Spleen (tissue), 11 donors: ENCODE results near the gene CHURC1. TPM values are rescaled to one million over a fixed set of nuclear protein-coding genes. Genes with fewer than 3 reads are reported as not detected.

ENCODE experiments used
- DNase-seq: peaks from one replicate; pipeline ENCODE4 v3.0.0-alpha.2; 2020
- H3K27ac ChIP-seq, 8 donors: fragments of 200-600 bp; sonication (generic) in 7 of 8; 1 replicate in 4 of 8; 2 replicates in 4 of 8; pipeline versions ENCODE4 v1.5.0 to v1.8.0; 2016 to 2021; ENCODE audit warnings: inconsistent platforms in 4 of 8, mild to moderate bottlenecking in 4 of 8, moderate library complexity in 1 of 8
- H3K27me3 ChIP-seq, 7 donors: fragments of 200-600 bp; sonication (generic) in 6 of 7; replicated peaks in 1 of 7; 1 replicate in 4 of 7; 2 replicates in 3 of 7; pipeline versions ENCODE4 v1.5.0 to v1.8.0; 2016 to 2021; ENCODE audit warnings: inconsistent platforms in 3 of 7, mild to moderate bottlenecking in 1 of 7
- H3K36me3 ChIP-seq, 6 donors: fragments of 200-600 bp; sonication (generic) in 5 of 6; 1 replicate in 4 of 6; 2 replicates in 2 of 6; pipeline versions ENCODE4 v1.5.0 to v1.8.0; 2016 to 2021; ENCODE audit warnings: inconsistent platforms in 2 of 6
- H3K4me1 ChIP-seq, 6 donors: fragments of 200-600 bp; sonication (generic) in 5 of 6; 1 replicate in 3 of 6; 2 replicates in 3 of 6; pipeline versions ENCODE4 v1.5.0 to v1.8.0; 2016 to 2021; ENCODE audit warnings: inconsistent platforms in 3 of 6
- H3K4me3 ChIP-seq, 8 donors: fragments of 200-600 bp; sonication (generic) in 7 of 8; 1 replicate in 4 of 8; 2 replicates in 4 of 8; pipeline versions ENCODE4 v1.5.0 to v1.8.0; 2016 to 2021; ENCODE audit warnings: inconsistent platforms in 4 of 8, mild to moderate bottlenecking in 4 of 8, moderate library complexity in 2 of 8
- H3K9me3 ChIP-seq, 8 donors: fragments of 200-600 bp; sonication (generic) in 7 of 8; 1 replicate in 4 of 8; 2 replicates in 4 of 8; pipeline versions ENCODE4 v1.5.0 to v1.8.0; 2016 to 2021; ENCODE audit warnings: inconsistent platforms in 4 of 8
- CTCF ChIP-seq, 11 experiments: fragments of 200-600 bp in 7 of 11; fragments of 450-650 bp in 4 of 11; sonication (generic) in 4 of 11; IDR thresholded peaks in 8 of 11; conservative IDR thresholded peaks in 3 of 11; 1 replicate in 7 of 11; 2 replicates in 4 of 11; pipeline versions ENCODE4 v1.4.0 to v1.8.0; 2016 to 2021; ENCODE audit warnings: antibody characterized with exemption in 11 of 11, inconsistent platforms in 4 of 11, mild to moderate bottlenecking in 1 of 11
- POLR2A ChIP-seq, 3 donors: fragments of 450-650 bp; IDR thresholded peaks; one replicate each; pipeline ENCODE4 v1.5.1; 2017; ENCODE audit warnings: antibody characterized with exemption in 3 of 3, mild to moderate bottlenecking in 1 of 3
- POLR2AphosphoS5 ChIP-seq, 3 donors: sonication (generic); formaldehyde crosslinking; IDR thresholded peaks; one replicate each; pipeline ENCODE4 v1.5.1; 2017; ENCODE audit warnings: antibody characterized with exemption in 3 of 3
- WGBS, 5 donors: extraction: QIAGEN DNeasy Blood & Tissue Kit in 3 of 5; methylation state at CpG; one replicate each; pipeline versions ENCODE4 v1.1.5 to v1.1.7; 2013 to 2018; 5-methylcytosine and 5-hydroxymethylcytosine counted together
- intact Hi-C: fragments of 100-400 bp; cut with DNase I; formaldehyde crosslinking; loops from one replicate; pipeline ENCODE4 v1.15.0; 2023; ENCODE audit warnings: low total_unique reads
- polyA plus RNA-seq, 3 donors: library from polyadenylated mRNA; stranded (reverse); fragments of 200-250 nt; gene quantifications; one replicate each; pipeline ENCODE4 v1.2.1, GENCODE V29; 2013
- total RNA-seq, 7 donors: library from RNA; depleted of rRNA in 3 of 7; stranded (reverse); fragments of >200 nt in 3 of 7; fragmentation: NEBNext Ultra II Directional in 4 of 7; extraction: Animal tissue kit (Norgen Biotek cat#: 25700) in 4 of 7; gene quantifications; one replicate each; pipeline versions ENCODE4 v1.1.0 to v1.2.1, GENCODE V29; 2016 to 2021
- donor health status: healthy with polysubstance abuse.
- donor health status: DM: no; HTN: no; CAD: no; lungs with moderate emphysema.
- donor health status: DM: no; HTN: no; CAD: no.
- donor health status: Bipolar disorder and iron deficiency.
- donor health status: healthy.
- donor health status: DM: no; HTN: no; CAD: no.
- donor health status: DM: yes; HTN: yes; CAD: no.

Gene CHURC1
- total and polyA plus RNA-seq, 10 donors: 34.0 to 135 (median 64.2) TPM

GRCh38 chr14:64878837-64879634 lies 35.2 kb upstream of the CHURC1 start:
- WGBS, 5 donors: 8 to 14% (median 12%) methylated on average over 26 to 43 of the region's 43 CpGs
- intact Hi-C loops: no loop called here
- no peak for DNase-seq
- Histone ChIP-seq H3K9me3 (no peaks in the 10 kb centered on the region), H3K36me3 (no peaks in the 10 kb centered on the region), H3K4me1 (peaks cover 7 to 25% (median 17%) of the 10 kb centered on the region in 6 donors), H3K27ac (peak overlapping the region in 1 of 8 donors; percentile 2), H3K4me3 (peak overlapping the region; percentile 60 to 86 (median 68)), H3K27me3 (peaks cover 0 to 59% (median 32%) of the 10 kb centered on the region in 7 donors)
- no peak for TF ChIP-seq POLR2AphosphoS5 (IDR thresholded peaks at IDR 0.05)
- no peak for TF ChIP-seq POLR2A (IDR thresholded peaks at IDR 0.05)
- no peak for TF ChIP-seq CTCF (IDR thresholded peaks at IDR 0.05 in 8 of 11, conservative IDR thresholded peaks at IDR 0.05 in 3 of 11)

GRCh38 chr14:64879635-64880220 lies 34.5 kb upstream of the CHURC1 start, which contains the start of gene SPTB:
SPTB (minus strand) TSS chr14:64879907; CDS start chr14:64823094, 56,813 bp downstream.
- DNase-seq: peak; percentile 81
- intact Hi-C loops: no loop called here
- peaks cover 7 to 25% (median 17%) of the 10 kb centered on the region in 6 donors for H3K4me1 ChIP-seq
- peaks cover 0 to 59% (median 32%) of the 10 kb centered on the region in 7 donors for H3K27me3 ChIP-seq
- TF ChIP-seq POLR2AphosphoS5 (IDR thresholded peaks at IDR 0.05): no peak
- TF ChIP-seq CTCF (IDR thresholded peaks at IDR 0.05 in 8 of 11, conservative IDR thresholded peaks at IDR 0.05 in 3 of 11): no peak
- no peak for TF ChIP-seq POLR2A (IDR thresholded peaks at IDR 0.05)
- H3K27ac ChIP-seq: peak within 1 kb of the TSS in 3 of 8 donors; percentile 2 to 43 (median 8)
- H3K4me3 ChIP-seq: peak within 1 kb of the TSS; percentile 60 to 86 (median 68)
- H3K36me3 ChIP-seq: no peaks in the 10 kb centered on the region
- no peaks in the 10 kb centered on the region for H3K9me3 ChIP-seq
- 0 to 1% (median 1%) methylated on average over 13 to 61 of the region's 61 CpGs for WGBS, 5 donors

GRCh38 chr14:64880221-64881121 lies 33.8 kb upstream of the CHURC1 start:
- Histone ChIP-seq H3K9me3 (no peaks in the 10 kb centered on the region), H3K4me1 (peaks cover 7 to 25% (median 17%) of the 10 kb centered on the region in 6 donors), H3K27me3 (peaks cover 0 to 59% (median 32%) of the 10 kb centered on the region in 7 donors), H3K36me3 (no peaks in the 10 kb centered on the region), H3K4me3 (peak overlapping the region; percentile 60 to 86 (median 68)), H3K27ac (peak overlapping the region in 3 of 8 donors; percentile 2 to 43 (median 8))
- intact Hi-C loops: no loop called here
- peak; percentile 80 for DNase-seq
- TF ChIP-seq POLR2A (IDR thresholded peaks at IDR 0.05) (no peak), CTCF (IDR thresholded peaks at IDR 0.05 in 8 of 11, conservative IDR thresholded peaks at IDR 0.05 in 3 of 11) (peak in 3 of 11 experiments; percentile 14 to 27 (median 20)), POLR2AphosphoS5 (IDR thresholded peaks at IDR 0.05) (peak in 2 of 3 donors; percentile 36 to 62)
- WGBS, 5 donors: 2 to 4% (median 3%) methylated on average over 41 to 49 of the region's 49 CpGs
